GM18526 (cell line): ENCODE measurements around the gene HTRA3.

Experiments
- POLR2A ChIP-seq: IDR thresholded peaks from 3 replicates; pipeline ENCODE4 v1.6.1; 2011; ENCODE audit not compliant: insufficient read length; ENCODE audit errors: extremely low read depth

Gene HTRA3

GRCh38 chr4:8229331-8229975, 40.1 kb upstream of the HTRA3 start:
- TF ChIP-seq POLR2A = no peak

GRCh38 chr4:8230033-8230432, 39.5 kb upstream of the HTRA3 start:
- TF ChIP-seq POLR2A = no peak

DNA sequence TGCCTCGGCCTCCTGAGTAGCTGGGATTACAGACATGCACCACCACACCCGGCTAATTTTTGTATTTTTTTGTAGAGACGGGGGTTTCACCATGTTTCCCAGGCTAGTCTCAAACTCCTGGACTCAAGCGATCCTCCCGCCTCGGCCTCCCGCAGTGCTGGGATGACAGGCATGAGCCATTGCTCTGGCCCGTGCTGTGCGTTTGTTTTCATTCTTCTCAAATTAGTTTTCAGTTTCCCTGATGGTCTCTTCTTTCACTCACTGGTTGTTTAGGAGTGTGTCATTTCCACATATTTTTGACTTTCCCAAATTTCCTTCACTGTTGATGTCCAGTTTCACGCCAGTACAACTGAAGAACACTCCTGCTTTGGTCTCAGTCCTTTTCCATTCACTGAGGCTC, 38.7 kb upstream of the HTRA3 start:
- no peak for TF ChIP-seq POLR2A

- TF ChIP-seq POLR2A = no peak
Observed at GRCh38 chr4:8231551-8232049, 38.0 kb upstream of the HTRA3 start.

GRCh38 chr4:8232748-8233147, 36.8 kb upstream of the HTRA3 start:
- no peak for TF ChIP-seq POLR2A

DNA sequence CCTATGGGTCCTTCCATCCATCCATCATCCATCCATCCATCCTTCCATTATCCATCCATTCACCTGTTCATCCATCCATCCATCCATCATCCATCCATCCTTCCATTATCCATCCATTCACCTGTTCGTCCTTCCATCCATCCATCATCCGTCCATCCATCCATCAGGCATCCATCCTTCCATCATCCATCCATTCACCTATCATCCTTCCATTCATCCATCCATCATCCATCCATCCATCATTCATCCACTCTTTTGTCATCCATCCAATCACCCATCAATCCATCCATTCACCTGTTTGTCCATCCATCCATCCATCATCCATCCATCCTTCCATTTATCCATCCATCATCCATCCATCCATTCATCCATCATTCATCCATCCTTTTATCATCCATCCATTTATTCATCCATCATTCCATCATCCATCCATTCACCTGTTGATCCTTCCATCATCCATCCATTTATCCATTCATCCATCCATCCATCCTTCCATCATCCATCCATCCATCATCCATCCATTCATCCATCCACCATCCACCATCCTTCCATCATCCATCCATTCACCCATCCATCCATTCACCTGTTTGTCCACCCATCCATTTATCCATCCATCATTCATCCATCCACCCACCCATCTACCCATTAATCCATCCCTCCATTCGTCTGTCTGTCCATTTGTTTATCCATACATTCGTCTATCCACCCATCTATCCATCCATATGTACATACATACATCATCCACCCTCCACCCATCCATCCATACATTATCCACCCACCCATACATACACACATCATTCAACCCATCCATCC, 35.7 kb upstream of the HTRA3 start:
- TF ChIP-seq POLR2A = no peak

DNA sequence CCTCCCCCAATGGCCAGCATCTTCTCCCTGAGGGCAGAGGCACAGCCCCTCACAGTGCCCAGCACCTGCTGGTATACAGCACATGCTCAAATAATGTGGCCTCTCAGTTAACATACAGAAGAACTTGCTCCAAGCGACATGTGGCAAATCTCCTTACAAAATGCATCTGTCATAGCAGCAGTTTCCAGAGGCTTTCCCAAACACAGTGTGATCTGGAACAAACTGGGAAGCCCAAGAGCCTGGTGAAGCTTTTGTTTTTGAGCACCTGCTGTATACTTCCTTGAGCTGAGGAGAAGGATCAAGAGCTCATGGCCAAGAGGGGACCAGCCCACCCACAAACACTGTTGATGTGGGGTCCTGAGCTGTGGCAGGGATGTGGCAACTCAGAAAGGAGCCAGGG, 34.8 kb upstream of the HTRA3 start:
- no peak for TF ChIP-seq POLR2A

DNA sequence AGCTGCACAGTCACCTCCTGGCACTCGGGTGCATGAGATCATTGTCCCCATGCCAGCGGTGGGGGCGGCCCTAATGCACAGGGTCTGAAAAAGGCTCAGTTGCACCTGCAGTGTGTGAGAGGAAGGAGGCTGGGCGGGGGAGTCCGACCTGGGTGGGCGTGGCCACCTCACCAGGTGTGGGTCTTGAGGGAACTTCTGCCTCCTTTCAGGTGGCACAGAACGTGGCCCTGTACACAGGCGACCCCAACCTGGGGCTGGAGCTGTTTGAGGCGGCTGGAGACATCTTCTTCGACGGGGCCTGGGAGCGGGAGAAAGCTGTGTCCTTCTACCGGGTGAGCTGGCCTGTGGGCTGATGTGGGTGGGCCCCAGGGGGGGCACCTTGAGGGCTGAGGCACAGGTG, 34.3 kb upstream of the HTRA3 start:
- TF ChIP-seq POLR2A = no peak

GRCh38 chr4:8235686-8236085, 33.9 kb upstream of the HTRA3 start:
- TF ChIP-seq POLR2A = no peak

- no peak for TF ChIP-seq POLR2A
Observed at GRCh38 chr4:8236106-8236919, 33.2 kb upstream of the HTRA3 start.

DNA sequence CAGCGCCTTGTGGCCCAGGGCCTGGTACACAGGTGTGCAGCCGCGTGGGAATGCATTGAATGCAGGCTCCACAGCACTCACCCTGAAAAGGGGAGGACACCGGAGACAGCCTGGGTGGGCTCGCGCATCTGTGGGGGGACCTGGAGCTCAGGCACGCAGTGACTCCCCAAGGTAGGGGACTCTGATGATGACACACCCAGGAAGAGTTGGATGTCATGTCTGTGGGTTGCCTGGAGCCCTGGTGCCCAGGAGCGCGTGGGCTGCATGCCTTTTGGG, 32.7 kb upstream of the HTRA3 start:
- TF ChIP-seq POLR2A = no peak

DNA sequence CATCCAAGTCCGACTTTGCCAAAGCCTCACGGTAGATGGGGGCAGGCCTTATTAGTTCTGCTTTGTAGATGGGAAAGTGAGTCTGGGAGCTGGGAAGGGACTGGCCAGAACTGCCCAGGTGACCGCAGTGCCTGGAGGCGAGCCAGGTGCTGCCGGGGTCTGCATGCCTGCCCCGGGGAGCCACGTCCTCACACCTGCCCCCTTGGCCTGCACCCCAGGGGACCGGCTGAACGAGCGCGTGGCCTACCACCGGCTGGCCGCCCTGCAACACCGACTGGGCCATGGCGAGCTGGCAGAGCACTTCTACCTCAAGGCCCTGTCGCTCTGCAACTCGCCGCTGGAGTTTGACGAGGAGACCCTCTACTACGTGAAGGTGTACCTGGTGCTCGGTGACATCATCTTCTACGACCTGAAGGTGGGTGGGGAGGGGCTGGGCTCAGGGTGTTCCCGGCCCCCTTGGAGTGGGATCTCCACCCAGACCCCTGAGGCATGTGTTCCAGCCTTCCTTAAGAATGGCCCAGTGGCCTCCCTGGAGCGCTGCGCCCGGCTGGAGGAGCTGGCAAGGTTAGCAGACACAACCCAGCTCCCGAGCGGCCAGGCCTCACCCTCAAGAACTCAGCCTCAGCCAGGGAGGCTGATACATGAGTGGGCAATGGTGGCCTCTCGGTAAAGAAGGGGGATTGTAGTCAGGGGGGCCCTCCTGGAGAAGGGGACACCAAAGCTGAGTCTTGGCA, 32.1 kb upstream of the HTRA3 start:
- no peak for TF ChIP-seq POLR2A

DNA sequence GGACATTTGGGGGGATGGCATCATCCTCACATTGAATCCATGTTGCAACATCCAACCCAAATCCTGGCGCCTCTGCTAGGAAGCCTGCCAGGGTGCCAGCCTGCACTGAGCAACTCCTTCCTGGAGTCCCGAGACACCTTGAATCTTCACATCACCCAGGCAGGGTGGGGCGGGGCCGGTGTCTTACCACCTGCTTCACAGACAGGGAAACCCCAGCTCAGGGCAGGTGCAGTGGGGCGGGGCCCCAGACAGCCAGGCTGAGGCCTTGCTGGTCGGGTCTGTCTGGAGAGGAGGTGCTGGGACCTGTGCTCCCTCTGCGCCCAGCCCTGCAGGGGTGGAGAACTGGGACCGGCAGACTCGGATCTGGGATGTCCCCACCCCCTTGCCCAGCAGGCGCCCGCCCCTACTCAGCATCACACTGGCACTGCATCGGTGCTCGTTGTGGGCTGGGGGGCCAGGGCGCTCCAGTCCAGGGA, 31.5 kb upstream of the HTRA3 start:
- no peak for TF ChIP-seq POLR2A

- TF ChIP-seq POLR2A = no peak
Observed at GRCh38 chr4:8238515-8239053, 31.0 kb upstream of the HTRA3 start.

DNA sequence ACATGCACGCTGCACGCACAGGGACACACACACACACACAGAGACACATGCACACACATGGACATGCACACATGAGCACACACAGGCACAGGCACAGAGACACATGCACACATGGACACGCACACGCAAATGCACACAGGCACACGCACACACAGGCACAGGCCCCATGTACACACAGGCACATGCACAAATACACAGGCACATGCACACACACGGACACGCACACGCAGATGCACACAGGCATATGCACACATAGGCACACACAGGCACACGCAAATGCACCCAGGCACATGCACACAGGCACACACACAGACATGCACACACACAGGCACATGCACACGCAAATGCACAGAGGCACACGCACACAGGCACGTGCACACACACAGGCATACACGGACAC, 30.3 kb upstream of the HTRA3 start:
- no peak for TF ChIP-seq POLR2A
